ENCODE data around the gene ANKRD60. TPM values are rescaled to one million over a fixed set of nuclear protein-coding genes. Genes with fewer than 3 reads are reported as not detected.

The ANKRD60 gene
- total RNA-seq, 1 donor from 2014 or later: not detected

GRCh38 chr20:58231683-58232082 is 3.2 kb upstream of the ANKRD60 start:
- H3K4me3 ChIP-seq (ENCODE audit: low read depth, low read length): no peak overlapping the region
- no peak for TF ChIP-seq CTCF (conservative IDR thresholded peaks at IDR 0.05; ENCODE audit: low read depth, low read length)
- no peak for DNase-seq (ENCODE audit: low read depth)

- TF ChIP-seq CTCF (conservative IDR thresholded peaks at IDR 0.05; ENCODE audit: low read depth, low read length): no peak
- no peak for DNase-seq (ENCODE audit: low read depth)
- H3K4me3 ChIP-seq (ENCODE audit: low read depth, low read length): no peak overlapping the region
These were observed 845 bp upstream of the ANKRD60 start for GRCh38 chr20:58229198-58229798.

GRCh38 chr20:58228103-58228483 is 360 bp downstream of the ANKRD60 start:
- H3K4me3 ChIP-seq (ENCODE audit: low read depth, low read length): no peak overlapping the region
- DNase-seq (ENCODE audit: low read depth): no peak
- TF ChIP-seq CTCF (conservative IDR thresholded peaks at IDR 0.05; ENCODE audit: low read depth, low read length): no peak

- no peak for TF ChIP-seq CTCF (conservative IDR thresholded peaks at IDR 0.05; ENCODE audit: low read depth, low read length)
- H3K4me3 ChIP-seq (ENCODE audit: low read depth, low read length): no peak overlapping the region
- no peak for DNase-seq (ENCODE audit: low read depth)
These were observed 906 bp downstream of the ANKRD60 start for GRCh38 chr20:58227391-58228102.

GRCh38 chr20:58225452-58226200 is 2.8 kb downstream of the ANKRD60 start:
- H3K4me3 ChIP-seq (ENCODE audit: low read depth, low read length): no peak overlapping the region
- no peak for TF ChIP-seq CTCF (conservative IDR thresholded peaks at IDR 0.05; ENCODE audit: low read depth, low read length)
- DNase-seq (ENCODE audit: low read depth): no peak

- no peak for DNase-seq (ENCODE audit: low read depth)
- no peak for TF ChIP-seq CTCF (conservative IDR thresholded peaks at IDR 0.05; ENCODE audit: low read depth, low read length)
- H3K4me3 ChIP-seq (ENCODE audit: low read depth, low read length): no peak overlapping the region
These were observed 3.5 kb downstream of the ANKRD60 start for GRCh38 chr20:58224974-58225373.

All from epithelial cell of proximal tubule (primary cell).